Cardiac muscle cell (in vitro differentiated cells and primary cell): ENCODE measurements around the gene GABRD. TPM values are rescaled to one million over a fixed set of nuclear protein-coding genes. Genes with fewer than 3 reads are reported as not detected.

ENCODE experiments used
- DNase-seq, 2 donors: peaks; one replicate each; pipeline versions ENCODE4 v3.0.0 to v3.0.0-alpha.2; 2010 to 2017; ENCODE audit warnings: low read depth in 1 of 2, low spot score in 1 of 2
- H3K27ac ChIP-seq: fragments of 200-600 bp; sonication (generic); 2 replicates; pipeline ENCODE4 v1.5.1; 2016
- H3K27me3 ChIP-seq: fragments of 200-600 bp; sonication (generic); 2 replicates; pipeline ENCODE4 v1.6.0; 2016; ENCODE audit warnings: control low read depth
- H3K36me3 ChIP-seq: fragments of 200-600 bp; sonication (generic); 2 replicates; pipeline ENCODE4 v1.5.1; 2016; ENCODE audit warnings: control low read depth
- H3K4me1 ChIP-seq: fragments of 200-600 bp; sonication (generic); 2 replicates; pipeline ENCODE4 v1.8.1; 2017; ENCODE audit warnings: low read depth, mild to moderate bottlenecking, mixed run types
- H3K4me3 ChIP-seq: fragments of 200-600 bp; sonication (generic); 2 replicates; pipeline ENCODE4 v1.5.1; 2016; ENCODE audit warnings: mild to moderate bottlenecking
- H3K9me3 ChIP-seq: fragments of 200-600 bp; sonication (generic); 2 replicates; pipeline ENCODE4 v1.5.1; 2017; ENCODE audit warnings: low read depth, mild to moderate bottlenecking, control low read depth
- polyA plus RNA-seq: library from polyadenylated mRNA; unstranded; fragments of >200 nt; fragmentation: Nextera tagmentation; extraction: Ambion mirVana; gene quantifications from 2 replicates; pipeline ENCODE4 v1.2.1, GENCODE V29; 2016
- total RNA-seq: library from RNA; depleted of rRNA; stranded (reverse); fragments of >200 nt; gene quantifications from 2 replicates; pipeline ENCODE4 v1.2.3, GENCODE V29; 2016
- TF ChIP-seq, protein P1 (sequence below): IDR thresholded peaks from 2 replicates; pipeline ENCODE4 v1.5.1; 2012; ENCODE audit warnings: low read depth, mild to moderate bottlenecking, low read length

Gene GABRD
- total and polyA plus RNA-seq, 2 experiments from 2014 or later: not detected

- H3K27ac ChIP-seq: no peak overlapping the region
- no peaks in the 10 kb centered on the region for H3K36me3 ChIP-seq
- H3K4me3 ChIP-seq: no peak overlapping the region
- no peaks in the 10 kb centered on the region for H3K9me3 ChIP-seq
- peaks cover 8% of the 10 kb centered on the region for H3K27me3 ChIP-seq
- peak; percentile 65 to 74 for DNase-seq
- no peaks in the 10 kb centered on the region for H3K4me1 ChIP-seq
- TF ChIP-seq, protein P1, sequence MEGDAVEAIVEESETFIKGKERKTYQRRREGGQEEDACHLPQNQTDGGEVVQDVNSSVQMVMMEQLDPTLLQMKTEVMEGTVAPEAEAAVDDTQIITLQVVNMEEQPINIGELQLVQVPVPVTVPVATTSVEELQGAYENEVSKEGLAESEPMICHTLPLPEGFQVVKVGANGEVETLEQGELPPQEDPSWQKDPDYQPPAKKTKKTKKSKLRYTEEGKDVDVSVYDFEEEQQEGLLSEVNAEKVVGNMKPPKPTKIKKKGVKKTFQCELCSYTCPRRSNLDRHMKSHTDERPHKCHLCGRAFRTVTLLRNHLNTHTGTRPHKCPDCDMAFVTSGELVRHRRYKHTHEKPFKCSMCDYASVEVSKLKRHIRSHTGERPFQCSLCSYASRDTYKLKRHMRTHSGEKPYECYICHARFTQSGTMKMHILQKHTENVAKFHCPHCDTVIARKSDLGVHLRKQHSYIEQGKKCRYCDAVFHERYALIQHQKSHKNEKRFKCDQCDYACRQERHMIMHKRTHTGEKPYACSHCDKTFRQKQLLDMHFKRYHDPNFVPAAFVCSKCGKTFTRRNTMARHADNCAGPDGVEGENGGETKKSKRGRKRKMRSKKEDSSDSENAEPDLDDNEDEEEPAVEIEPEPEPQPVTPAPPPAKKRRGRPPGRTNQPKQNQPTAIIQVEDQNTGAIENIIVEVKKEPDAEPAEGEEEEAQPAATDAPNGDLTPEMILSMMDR: peak; percentile 67
Observed at GRCh38 chr1:2044510-2045319, 25.6 kb downstream of the GABRD start.

GRCh38 chr1:2045468-2046173, 26.5 kb downstream of the GABRD start:
- no peak overlapping the region for H3K4me3 ChIP-seq
- no peak overlapping the region for H3K27ac ChIP-seq
- no peaks in the 10 kb centered on the region for H3K9me3 ChIP-seq
- TF ChIP-seq, protein P1: no peak
- peak in 1 of 2 donors; percentile 39 for DNase-seq
- no peaks in the 10 kb centered on the region for H3K36me3 ChIP-seq
- no peaks in the 10 kb centered on the region for H3K4me1 ChIP-seq
- peaks cover 8% of the 10 kb centered on the region for H3K27me3 ChIP-seq

- Histone ChIP-seq H3K36me3 (no peaks in the 10 kb centered on the region), H3K27ac (no peak overlapping the region), H3K9me3 (no peaks in the 10 kb centered on the region), H3K27me3 (peaks cover 8% of the 10 kb centered on the region), H3K4me1 (no peaks in the 10 kb centered on the region), H3K4me3 (no peak overlapping the region)
- TF ChIP-seq, protein P1: peak; percentile 75
- DNase-seq: peak; percentile 31 to 85
Observed at GRCh38 chr1:2046174-2046917, 27.2 kb downstream of the GABRD start.

DNA sequence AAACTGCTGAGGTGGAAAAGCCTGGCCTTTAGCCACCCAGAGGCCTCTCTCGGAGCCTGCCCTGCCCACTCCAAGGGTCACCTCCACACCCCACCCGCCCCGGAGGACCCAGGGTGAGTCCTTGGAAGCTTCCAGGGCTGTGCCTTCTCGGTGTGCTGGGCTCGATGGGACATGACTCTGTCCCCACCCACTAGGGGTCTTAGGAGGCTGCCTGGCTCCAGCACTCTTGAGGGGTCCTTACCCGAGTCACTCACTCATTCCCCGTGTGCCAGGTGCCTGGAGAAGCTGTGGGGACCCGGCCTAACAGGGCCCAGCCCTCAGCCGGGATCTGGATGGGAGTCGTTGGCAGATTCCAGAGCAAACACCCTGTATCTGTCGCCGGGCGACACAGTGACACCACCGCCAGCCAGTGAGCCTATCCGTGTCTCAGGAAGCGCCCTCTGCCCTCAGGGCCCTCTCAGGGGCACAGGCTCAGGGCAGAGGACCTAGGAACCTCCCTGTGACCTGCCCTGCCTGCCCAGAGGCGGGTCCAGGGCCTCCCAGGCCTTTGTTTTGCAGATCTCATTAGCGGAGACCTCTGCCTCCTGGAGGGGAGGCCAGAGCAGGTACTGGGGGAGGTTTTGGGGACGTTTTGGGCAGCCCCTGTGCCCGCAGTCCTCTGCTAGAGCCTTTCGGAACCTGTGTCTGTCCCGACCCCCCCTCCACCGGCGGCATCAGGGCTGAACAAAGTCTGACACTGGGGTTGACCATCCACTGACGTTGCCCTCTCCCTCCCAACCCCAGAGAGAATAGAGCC, 28.0 kb downstream of the GABRD start:
- Histone ChIP-seq H3K36me3 (no peaks in the 10 kb centered on the region), H3K4me3 (no peak overlapping the region), H3K9me3 (no peaks in the 10 kb centered on the region), H3K4me1 (no peaks in the 10 kb centered on the region), H3K27ac (no peak overlapping the region), H3K27me3 (peaks cover 8% of the 10 kb centered on the region)
- TF ChIP-seq, protein P1: no peak
- no peak for DNase-seq
